ENCODE data around the gene FTO.

DNA sequence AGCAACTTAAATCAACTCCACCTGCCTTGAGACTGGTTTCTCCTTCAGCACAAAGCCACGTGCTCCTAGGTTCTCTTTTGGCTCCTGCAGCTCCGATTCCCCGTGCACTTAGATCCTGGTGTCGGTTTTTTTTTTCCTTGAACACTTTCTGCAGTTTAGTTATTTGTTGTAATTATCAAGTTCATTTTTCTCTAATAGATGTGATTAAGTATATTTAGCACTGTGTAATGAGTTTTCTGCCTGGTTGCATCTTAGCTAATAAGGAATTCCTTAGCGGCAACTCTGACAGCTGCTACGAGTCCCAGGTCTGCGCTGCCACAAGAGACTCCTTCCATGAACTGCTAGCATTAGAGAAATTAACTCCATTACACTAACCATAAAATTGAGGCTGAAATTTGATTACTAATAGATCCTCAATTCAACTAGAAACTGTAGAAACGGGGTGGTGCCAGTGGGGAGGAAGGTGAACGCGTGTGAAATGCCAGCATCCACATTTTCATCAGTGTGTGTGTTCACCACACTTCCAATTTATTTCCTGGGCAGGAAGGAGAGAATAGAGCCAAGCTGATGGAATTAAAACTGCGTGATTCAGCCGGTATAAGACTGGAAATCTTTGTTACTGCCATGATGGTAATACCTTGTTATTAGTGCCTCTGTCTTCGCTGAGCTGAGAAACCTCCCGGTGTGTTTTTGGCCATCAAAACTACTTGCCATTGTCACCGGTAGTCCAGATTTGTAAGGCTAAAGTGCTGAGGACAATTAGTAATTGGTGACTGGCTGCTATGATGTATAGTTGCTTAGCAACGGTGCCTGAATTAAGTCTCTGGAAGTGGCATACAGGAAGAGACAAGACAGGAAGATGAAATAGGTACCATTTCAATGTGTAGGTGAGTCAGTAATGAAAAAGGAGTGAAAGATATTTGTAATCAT lies 350.2 kb downstream of the FTO start:
- TF ChIP-seq, protein P1, sequence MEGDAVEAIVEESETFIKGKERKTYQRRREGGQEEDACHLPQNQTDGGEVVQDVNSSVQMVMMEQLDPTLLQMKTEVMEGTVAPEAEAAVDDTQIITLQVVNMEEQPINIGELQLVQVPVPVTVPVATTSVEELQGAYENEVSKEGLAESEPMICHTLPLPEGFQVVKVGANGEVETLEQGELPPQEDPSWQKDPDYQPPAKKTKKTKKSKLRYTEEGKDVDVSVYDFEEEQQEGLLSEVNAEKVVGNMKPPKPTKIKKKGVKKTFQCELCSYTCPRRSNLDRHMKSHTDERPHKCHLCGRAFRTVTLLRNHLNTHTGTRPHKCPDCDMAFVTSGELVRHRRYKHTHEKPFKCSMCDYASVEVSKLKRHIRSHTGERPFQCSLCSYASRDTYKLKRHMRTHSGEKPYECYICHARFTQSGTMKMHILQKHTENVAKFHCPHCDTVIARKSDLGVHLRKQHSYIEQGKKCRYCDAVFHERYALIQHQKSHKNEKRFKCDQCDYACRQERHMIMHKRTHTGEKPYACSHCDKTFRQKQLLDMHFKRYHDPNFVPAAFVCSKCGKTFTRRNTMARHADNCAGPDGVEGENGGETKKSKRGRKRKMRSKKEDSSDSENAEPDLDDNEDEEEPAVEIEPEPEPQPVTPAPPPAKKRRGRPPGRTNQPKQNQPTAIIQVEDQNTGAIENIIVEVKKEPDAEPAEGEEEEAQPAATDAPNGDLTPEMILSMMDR (IDR thresholded peaks at IDR 0.05) = no peak
- no peak for TF ChIP-seq ZFX (IDR thresholded peaks at IDR 0.05; ENCODE audit: borderline replicate concordance)
